ENCODE data around the gene ATP6V0E2.

Gene ATP6V0E2

DNA sequence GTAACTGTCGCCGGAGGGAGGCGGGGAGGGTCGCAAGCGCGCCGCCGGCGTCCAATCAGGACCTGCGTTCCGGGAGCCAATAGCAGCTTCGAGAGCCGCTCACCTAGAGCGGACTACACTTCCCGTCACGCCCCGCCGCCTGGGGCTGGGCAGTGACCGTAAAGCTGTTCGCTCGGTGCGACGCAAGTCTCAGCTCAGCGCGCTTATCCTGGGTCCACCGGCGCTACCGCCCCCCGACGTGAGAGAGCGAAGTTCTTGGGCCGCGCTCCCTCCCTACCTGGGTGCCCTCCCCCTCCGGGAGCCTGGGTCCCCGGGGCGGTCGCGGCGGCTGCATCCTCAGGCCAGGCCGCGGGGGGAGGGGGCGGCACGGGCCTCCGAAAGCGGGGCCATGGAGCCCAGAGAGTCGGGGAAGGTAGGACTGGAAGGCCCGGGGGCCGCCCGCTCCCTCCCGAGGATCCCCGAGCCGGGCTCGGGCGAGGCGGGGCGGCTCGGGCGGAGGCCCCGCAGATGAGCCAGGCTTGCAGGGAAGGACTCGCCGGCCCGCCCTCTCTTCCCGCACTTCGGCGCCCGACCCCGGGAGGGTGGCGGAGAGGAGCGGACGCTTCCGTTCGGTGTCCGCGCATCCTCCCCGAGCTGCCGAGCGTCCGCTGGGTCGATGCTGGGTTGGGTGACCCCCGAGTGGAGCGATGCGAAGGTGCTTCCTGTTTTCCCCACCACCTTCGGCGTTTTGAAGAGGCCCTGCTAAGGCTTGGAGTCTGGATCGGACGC, 35.4 kb upstream of the ATP6V0E2 start, which contains the start of gene ZNF862:
Gene ZNF862, plus strand, starts transcription at position 152 of the 768 bp plus-strand sequence. Its CDS starts 237 bp downstream, at position 389.
- H3K4me1 ChIP-seq (ENCODE audit: control insufficient read depth, low read length): peaks cover 16% of the 10 kb centered on the region

GRCh38 chr7:149838992-149839408, 34.8 kb upstream of the ATP6V0E2 start:
- Histone ChIP-seq H3F3A (ENCODE audit: control insufficient read depth, insufficient read depth) (no peaks in the 10 kb centered on the region; the same call in 1 of the 2 replicates), H4K20me1 (ENCODE audit: control insufficient read depth, insufficient read depth, low read depth, low read length) (peaks cover 2% of the 10 kb centered on the region; the same call in 1 of the 2 replicates), H3K27ac (ENCODE audit: low read depth, low read length) (peak overlapping the region; percentile 5; the same call in 1 of the 2 replicates), H3K9me3 (ENCODE audit: control insufficient read depth, insufficient read depth, low read length) (no peaks in the 10 kb centered on the region), H3K36me3 (ENCODE audit: control insufficient read depth, low read length) (no peaks in the 10 kb centered on the region), H3K9me2 (replicated peaks; ENCODE audit: control insufficient read depth, low read length) (no peaks in the 10 kb centered on the region), H3K27me3 (ENCODE audit: control insufficient read depth, low read length) (peaks cover 23% of the 10 kb centered on the region), H3K4me2 (ENCODE audit: low read length) (peak overlapping the region; percentile 76), H3K4me1 (ENCODE audit: control insufficient read depth, low read length) (peaks cover 16% of the 10 kb centered on the region), H3K4me3 (ENCODE audit: low read length) (peak overlapping the region; percentile 83), H3K79me2 (ENCODE audit: control insufficient read depth, low read length) (peaks cover 13% of the 10 kb centered on the region)
- no peak for TF ChIP-seq EZH2phosphoT487 (IDR thresholded peaks at IDR 0.05; ENCODE audit: borderline replicate concordance, low read length)
- TF ChIP-seq, protein P1, sequence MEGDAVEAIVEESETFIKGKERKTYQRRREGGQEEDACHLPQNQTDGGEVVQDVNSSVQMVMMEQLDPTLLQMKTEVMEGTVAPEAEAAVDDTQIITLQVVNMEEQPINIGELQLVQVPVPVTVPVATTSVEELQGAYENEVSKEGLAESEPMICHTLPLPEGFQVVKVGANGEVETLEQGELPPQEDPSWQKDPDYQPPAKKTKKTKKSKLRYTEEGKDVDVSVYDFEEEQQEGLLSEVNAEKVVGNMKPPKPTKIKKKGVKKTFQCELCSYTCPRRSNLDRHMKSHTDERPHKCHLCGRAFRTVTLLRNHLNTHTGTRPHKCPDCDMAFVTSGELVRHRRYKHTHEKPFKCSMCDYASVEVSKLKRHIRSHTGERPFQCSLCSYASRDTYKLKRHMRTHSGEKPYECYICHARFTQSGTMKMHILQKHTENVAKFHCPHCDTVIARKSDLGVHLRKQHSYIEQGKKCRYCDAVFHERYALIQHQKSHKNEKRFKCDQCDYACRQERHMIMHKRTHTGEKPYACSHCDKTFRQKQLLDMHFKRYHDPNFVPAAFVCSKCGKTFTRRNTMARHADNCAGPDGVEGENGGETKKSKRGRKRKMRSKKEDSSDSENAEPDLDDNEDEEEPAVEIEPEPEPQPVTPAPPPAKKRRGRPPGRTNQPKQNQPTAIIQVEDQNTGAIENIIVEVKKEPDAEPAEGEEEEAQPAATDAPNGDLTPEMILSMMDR (IDR thresholded peaks at IDR 0.05; ENCODE audit: low read depth, low read length, poor library complexity, severe bottlenecking): no peak

More for the DNA sequence above, 35.4 kb upstream of the ATP6V0E2 start, which contains the start of gene ZNF862:
- Histone ChIP-seq H3K4me3 (ENCODE audit: low read length) (peak within 1 kb of the TSS; percentile 83), H3F3A (ENCODE audit: control insufficient read depth, insufficient read depth) (no peaks in the 10 kb centered on the region; the same call in 1 of the 2 replicates), H3K9me2 (replicated peaks; ENCODE audit: control insufficient read depth, low read length) (no peaks in the 10 kb centered on the region), H3K79me2 (ENCODE audit: control insufficient read depth, low read length) (peaks cover 13% of the 10 kb centered on the region), H3K4me2 (ENCODE audit: low read length) (peak within 1 kb of the TSS; percentile 76), H4K20me1 (ENCODE audit: control insufficient read depth, insufficient read depth, low read depth, low read length) (peaks cover 2% of the 10 kb centered on the region; the same call in 1 of the 2 replicates), H3K27ac (ENCODE audit: low read depth, low read length) (peak within 1 kb of the TSS; percentile 5; the same call in 1 of the 2 replicates), H3K27me3 (ENCODE audit: control insufficient read depth, low read length) (peaks cover 27% of the 10 kb centered on the region), H3K9me3 (ENCODE audit: control insufficient read depth, insufficient read depth, low read length) (no peaks in the 10 kb centered on the region), H3K36me3 (ENCODE audit: control insufficient read depth, low read length) (no peaks in the 10 kb centered on the region)
- TF ChIP-seq, protein P1 (IDR thresholded peaks at IDR 0.05; ENCODE audit: low read depth, low read length, poor library complexity, severe bottlenecking): no peak
- TF ChIP-seq EZH2phosphoT487 (IDR thresholded peaks at IDR 0.05; ENCODE audit: borderline replicate concordance, low read length): no peak

DNA sequence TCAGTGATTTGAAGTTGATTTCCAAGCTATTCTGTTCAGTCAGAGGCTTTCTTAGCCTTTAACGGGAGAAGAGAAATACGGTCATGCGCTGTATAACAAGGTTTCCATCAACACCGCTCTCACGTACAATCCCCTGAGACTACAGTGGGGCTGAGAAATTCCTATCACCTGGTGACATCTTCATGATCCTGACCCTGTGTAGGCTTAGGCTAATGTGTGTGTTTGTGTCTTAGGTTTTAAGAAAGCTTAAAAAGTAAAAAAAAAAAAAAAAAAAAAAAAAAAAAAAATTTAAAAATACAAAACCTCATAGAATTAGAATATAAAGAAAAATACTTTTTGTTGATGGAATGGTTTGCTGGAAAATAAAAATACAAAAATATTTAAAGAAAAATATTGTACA, 33.8 kb upstream of the ATP6V0E2 start:
- H3K27me3 ChIP-seq (ENCODE audit: control insufficient read depth, low read length): peaks cover 14% of the 10 kb centered on the region
- no peaks in the 10 kb centered on the region; the same call in 1 of the 2 replicates for H3F3A ChIP-seq (ENCODE audit: control insufficient read depth, insufficient read depth)
- H3K9me3 ChIP-seq (ENCODE audit: control insufficient read depth, insufficient read depth, low read length): no peaks in the 10 kb centered on the region
- H3K4me1 ChIP-seq (ENCODE audit: control insufficient read depth, low read length): peaks cover 16% of the 10 kb centered on the region
- H3K4me2 ChIP-seq (ENCODE audit: low read length): peak overlapping the region; percentile 76
- no peaks in the 10 kb centered on the region for H3K36me3 ChIP-seq (ENCODE audit: control insufficient read depth, low read length)
- TF ChIP-seq, protein P1 (IDR thresholded peaks at IDR 0.05; ENCODE audit: low read depth, low read length, poor library complexity, severe bottlenecking): no peak
- no peak for TF ChIP-seq EZH2phosphoT487 (IDR thresholded peaks at IDR 0.05; ENCODE audit: borderline replicate concordance, low read length)
- no peaks in the 10 kb centered on the region for H3K9me2 ChIP-seq (replicated peaks; ENCODE audit: control insufficient read depth, low read length)
- H3K4me3 ChIP-seq (ENCODE audit: low read length): no peak overlapping the region
- peaks cover 2% of the 10 kb centered on the region; the same call in 1 of the 2 replicates for H4K20me1 ChIP-seq (ENCODE audit: control insufficient read depth, insufficient read depth, low read depth, low read length)
- H3K27ac ChIP-seq (ENCODE audit: low read depth, low read length): no peak overlapping the region
- peaks cover 13% of the 10 kb centered on the region for H3K79me2 ChIP-seq (ENCODE audit: control insufficient read depth, low read length)

Measured in DOHH2 (cell line).